ENCODE results near the gene FAM3D. TPM values are rescaled to one million over a fixed set of nuclear protein-coding genes. Genes with fewer than 3 reads are reported as not detected.

Gene FAM3D
- total and polyA plus RNA-seq, 10 of the 15 experiments (the other 5 are each of a cell fraction or from before 2014, with no cell fraction given), result 0.04 to 0.07 TPM; not detected in 8

DNA sequence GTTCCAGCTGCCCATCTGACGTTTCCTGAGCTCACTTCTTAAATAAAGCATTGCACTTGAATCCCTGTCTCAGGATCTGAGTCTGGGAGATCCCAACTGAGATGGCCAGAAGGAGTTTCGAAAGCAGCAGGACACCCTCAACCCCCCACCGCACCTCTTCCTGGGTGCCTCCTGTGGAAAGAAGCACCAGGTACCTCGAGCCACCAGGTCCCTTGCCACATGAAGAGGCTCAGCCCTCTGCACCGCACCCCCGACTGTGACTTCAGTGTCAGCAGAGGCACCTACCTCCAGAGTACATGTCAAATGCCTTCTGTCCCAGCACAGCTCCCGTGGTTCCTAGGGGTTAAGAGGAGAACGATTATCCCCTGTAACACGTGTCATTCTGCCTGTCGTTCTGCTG, 26.7 kb downstream of the FAM3D start:
- intact Hi-C loops (cut with micrococcal nuclease; ENCODE audit: unreplicated experiment), result loop anchor here (1.0 to 10.0 kb wide), 5 partner anchors 92 to 569 kb away; no protein-coding TSS in a partner anchor
- no TSS peak for BruUV-seq (replicated peaks)
- FAIRE-seq (no peak), DNase-seq (ENCODE audit: low read depth, low spot score) (no peak), ATAC-seq (no peak)
- ChIA-PET SMC1A (ENCODE audit: uncharacterized antibody, unreplicated experiment) (interaction anchor here (0.6 to 1.5 kb wide), 3 partner anchors 10 to 184 kb away, joined by 3 to 4 read pairs (median 3); no protein-coding TSS in a partner anchor), POLR2A (no interaction called here), RAD21 (ENCODE audit: unreplicated experiment) (interaction anchor here (0.6 to 1.3 kb wide), 3 partner anchors 9 to 185 kb away, joined by 3 to 6 read pairs (median 3); no protein-coding TSS in a partner anchor), CTCF (interaction anchor here (1.0 to 6.3 kb wide), 11 partner anchors 9 to 1218 kb away, joined by 3 to 31 read pairs (median 4); no protein-coding TSS in a partner anchor)
- no peaks in the 10 kb centered on the region for H4K20me1 ChIP-seq (ENCODE audit: control insufficient read depth, insufficient read depth)
- no peak overlapping the region for H3K9ac ChIP-seq (ENCODE audit: control insufficient read depth, insufficient read depth, low read length)
- no peak overlapping the region for H2AFZ ChIP-seq (ENCODE audit: control insufficient read depth, low read depth, low read length)
- H3K27ac ChIP-seq (ENCODE audit: control insufficient read depth, insufficient read depth), result no peak overlapping the region
- in situ Hi-C loops (cut with MboI), result loop anchor here (5.0 kb wide), 1 partner anchor 407 kb away; no protein-coding TSS in a partner anchor
- no peaks in the 10 kb centered on the region for H3K79me2 ChIP-seq (ENCODE audit: control insufficient read depth, insufficient read depth, low read length)
- H3K4me3 ChIP-seq, result no peak overlapping the region
- TF ChIP-seq SRF (IDR thresholded peaks at IDR 0.05; ENCODE audit: low read depth in 2 of 2, low read length in 2 of 2), result no peak
- TF ChIP-seq HCFC1 (IDR thresholded peaks at IDR 0.05; ENCODE audit: low read length), result no peak
- TF ChIP-seq JUNB (IDR thresholded peaks at IDR 0.05), result no peak
- no peak for TF ChIP-seq SREBF2 (IDR thresholded peaks at IDR 0.05; ENCODE audit: low read length)
- no peak for TF ChIP-seq RBBP5 (conservative IDR thresholded peaks at IDR 0.05)
- no peak for TF ChIP-seq NR2C1 (IDR thresholded peaks at IDR 0.05)
- TF ChIP-seq, protein P1, sequence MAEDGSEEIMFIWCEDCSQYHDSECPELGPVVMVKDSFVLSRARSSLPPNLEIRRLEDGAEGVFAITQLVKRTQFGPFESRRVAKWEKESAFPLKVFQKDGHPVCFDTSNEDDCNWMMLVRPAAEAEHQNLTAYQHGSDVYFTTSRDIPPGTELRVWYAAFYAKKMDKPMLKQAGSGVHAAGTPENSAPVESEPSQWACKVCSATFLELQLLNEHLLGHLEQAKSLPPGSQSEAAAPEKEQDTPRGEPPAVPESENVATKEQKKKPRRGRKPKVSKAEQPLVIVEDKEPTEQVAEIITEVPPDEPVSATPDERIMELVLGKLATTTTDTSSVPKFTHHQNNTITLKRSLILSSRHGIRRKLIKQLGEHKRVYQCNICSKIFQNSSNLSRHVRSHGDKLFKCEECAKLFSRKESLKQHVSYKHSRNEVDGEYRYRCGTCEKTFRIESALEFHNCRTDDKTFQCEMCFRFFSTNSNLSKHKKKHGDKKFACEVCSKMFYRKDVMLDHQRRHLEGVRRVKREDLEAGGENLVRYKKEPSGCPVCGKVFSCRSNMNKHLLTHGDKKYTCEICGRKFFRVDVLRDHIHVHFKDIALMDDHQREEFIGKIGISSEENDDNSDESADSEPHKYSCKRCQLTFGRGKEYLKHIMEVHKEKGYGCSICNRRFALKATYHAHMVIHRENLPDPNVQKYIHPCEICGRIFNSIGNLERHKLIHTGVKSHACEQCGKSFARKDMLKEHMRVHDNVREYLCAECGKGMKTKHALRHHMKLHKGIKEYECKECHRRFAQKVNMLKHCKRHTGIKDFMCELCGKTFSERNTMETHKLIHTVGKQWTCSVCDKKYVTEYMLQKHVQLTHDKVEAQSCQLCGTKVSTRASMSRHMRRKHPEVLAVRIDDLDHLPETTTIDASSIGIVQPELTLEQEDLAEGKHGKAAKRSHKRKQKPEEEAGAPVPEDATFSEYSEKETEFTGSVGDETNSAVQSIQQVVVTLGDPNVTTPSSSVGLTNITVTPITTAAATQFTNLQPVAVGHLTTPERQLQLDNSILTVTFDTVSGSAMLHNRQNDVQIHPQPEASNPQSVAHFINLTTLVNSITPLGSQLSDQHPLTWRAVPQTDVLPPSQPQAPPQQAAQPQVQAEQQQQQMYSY (CRISPR knock-in tag; IDR thresholded peaks at IDR 0.05), result no peak
- TF ChIP-seq MEF2B (IDR thresholded peaks at IDR 0.05; ENCODE audit: partially characterized antibody, poor library complexity, severe bottlenecking), result no peak
- TF ChIP-seq BACH1 (IDR thresholded peaks at IDR 0.05; ENCODE audit: borderline replicate concordance), result no peak
- no peak for TF ChIP-seq SUZ12 (IDR thresholded peaks at IDR 0.05; ENCODE audit: unreplicated experiment)
- TF ChIP-seq SP1 (IDR thresholded peaks at IDR 0.05; ENCODE audit: low read depth, low read length), result no peak
- TF ChIP-seq, protein P2, sequence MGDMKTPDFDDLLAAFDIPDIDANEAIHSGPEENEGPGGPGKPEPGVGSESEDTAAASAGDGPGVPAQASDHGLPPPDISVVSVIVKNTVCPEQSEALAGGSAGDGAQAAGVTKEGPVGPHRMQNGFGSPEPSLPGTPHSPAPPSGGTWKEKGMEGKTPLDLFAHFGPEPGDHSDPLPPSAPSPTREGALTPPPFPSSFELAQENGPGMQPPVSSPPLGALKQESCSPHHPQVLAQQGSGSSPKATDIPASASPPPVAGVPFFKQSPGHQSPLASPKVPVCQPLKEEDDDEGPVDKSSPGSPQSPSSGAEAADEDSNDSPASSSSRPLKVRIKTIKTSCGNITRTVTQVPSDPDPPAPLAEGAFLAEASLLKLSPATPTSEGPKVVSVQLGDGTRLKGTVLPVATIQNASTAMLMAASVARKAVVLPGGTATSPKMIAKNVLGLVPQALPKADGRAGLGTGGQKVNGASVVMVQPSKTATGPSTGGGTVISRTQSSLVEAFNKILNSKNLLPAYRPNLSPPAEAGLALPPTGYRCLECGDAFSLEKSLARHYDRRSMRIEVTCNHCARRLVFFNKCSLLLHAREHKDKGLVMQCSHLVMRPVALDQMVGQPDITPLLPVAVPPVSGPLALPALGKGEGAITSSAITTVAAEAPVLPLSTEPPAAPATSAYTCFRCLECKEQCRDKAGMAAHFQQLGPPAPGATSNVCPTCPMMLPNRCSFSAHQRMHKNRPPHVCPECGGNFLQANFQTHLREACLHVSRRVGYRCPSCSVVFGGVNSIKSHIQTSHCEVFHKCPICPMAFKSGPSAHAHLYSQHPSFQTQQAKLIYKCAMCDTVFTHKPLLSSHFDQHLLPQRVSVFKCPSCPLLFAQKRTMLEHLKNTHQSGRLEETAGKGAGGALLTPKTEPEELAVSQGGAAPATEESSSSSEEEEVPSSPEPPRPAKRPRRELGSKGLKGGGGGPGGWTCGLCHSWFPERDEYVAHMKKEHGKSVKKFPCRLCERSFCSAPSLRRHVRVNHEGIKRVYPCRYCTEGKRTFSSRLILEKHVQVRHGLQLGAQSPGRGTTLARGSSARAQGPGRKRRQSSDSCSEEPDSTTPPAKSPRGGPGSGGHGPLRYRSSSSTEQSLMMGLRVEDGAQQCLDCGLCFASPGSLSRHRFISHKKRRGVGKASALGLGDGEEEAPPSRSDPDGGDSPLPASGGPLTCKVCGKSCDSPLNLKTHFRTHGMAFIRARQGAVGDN (IDR thresholded peaks at IDR 0.05), result no peak
- no peak for TF ChIP-seq RAD21 (IDR thresholded peaks at IDR 0.05; ENCODE audit: insufficient read depth, low read depth, low read length)
- TF ChIP-seq FOS (IDR thresholded peaks at IDR 0.05; ENCODE audit: borderline replicate concordance, extremely low read depth, insufficient read length), result no peak
- TF ChIP-seq FOXK2 (IDR thresholded peaks at IDR 0.05), result no peak
- TF ChIP-seq POLR2A (IDR thresholded peaks at IDR 0.05; ENCODE audit: low read depth, low read length), result no peak
- no peak for TF ChIP-seq HDAC2 (IDR thresholded peaks at IDR 0.05)
- no peak for TF ChIP-seq SMAD5 (IDR thresholded peaks at IDR 0.05; ENCODE audit: low read depth)
- H3K9me3 ChIP-seq (replicated peaks; ENCODE audit: control insufficient read depth, insufficient read depth, low read length), result no peaks in the 10 kb centered on the region
- 48% methylated on average over 10 of the region's 10 CpGs for WGBS (ENCODE audit: insufficient coverage, insufficient replicate concordance, low lambda C conversion rate, missing lambda C conversion rate)
- H3K4me2 ChIP-seq (ENCODE audit: control insufficient read depth, insufficient read depth), result no peak overlapping the region
- H3K4me1 ChIP-seq (ENCODE audit: control insufficient read depth, insufficient read depth, low read length), result no peaks in the 10 kb centered on the region
- no peaks in the 10 kb centered on the region for H3K36me3 ChIP-seq (ENCODE audit: control insufficient read depth in 2 of 2, insufficient read depth in 2 of 2, low read length in 1 of 2)
- no peaks in the 10 kb centered on the region for H3K27me3 ChIP-seq (replicated peaks in 1 of 2; ENCODE audit: control insufficient read depth in 2 of 2, insufficient read depth in 2 of 2, low read length in 1 of 2)
